Endometrial microvascular endothelial cells (primary cell): ENCODE measurements around the gene EGFR. TPM values are rescaled to one million over a fixed set of nuclear protein-coding genes. Genes with fewer than 3 reads are reported as not detected.

ENCODE experiments used
- in situ Hi-C: cut with HindIII; loops from 2 replicates; pipeline ENCODE4 v1.10.0; 2017; ENCODE audit warnings: low sequenced_read_pairs, low pct_unique_long_range_greater_than_20kb; ENCODE audit errors: inconsistent ontology term
- total RNA-seq: library from RNA; depleted of rRNA; stranded (reverse); fragments of >200 nt; gene quantifications from one replicate; pipeline ENCODE4 v1.2.3, GENCODE V29; 2015; ENCODE audit errors: inconsistent ontology term

EGFR gene
- total RNA-seq, 1 donor from 2014 or later: 4.8 TPM

- in situ Hi-C loops: loop anchor here (10.0 to 25.0 kb wide), 3 partner anchors 157 to 480 kb away; partner anchors contain the start of gene EGFR
Observed at GRCh38 chr7:55254596-55255495, 236.0 kb downstream of the EGFR start.

- in situ Hi-C loops: loop anchor here (10.0 to 25.0 kb wide), 3 partner anchors 157 to 481 kb away; partner anchors contain the start of gene EGFR
Observed at GRCh38 chr7:55255496-55256445, 237.0 kb downstream of the EGFR start.

- in situ Hi-C loops: loop anchor here (10.0 to 25.0 kb wide), 3 partner anchors 154 to 484 kb away; partner anchors contain the start of gene EGFR
Observed at GRCh38 chr7:55258631-55259030, 239.8 kb downstream of the EGFR start.

- in situ Hi-C loops: loop anchor here (25.0 kb wide), 2 partner anchors 152 to 248 kb away; partner anchors contain the start of gene EGFR
Observed at GRCh38 chr7:55260171-55260570, 241.4 kb downstream of the EGFR start.

- in situ Hi-C loops: loop anchor here (25.0 kb wide), 2 partner anchors 151 to 249 kb away; partner anchors contain the start of gene EGFR
Observed at GRCh38 chr7:55260676-55261385, 242.0 kb downstream of the EGFR start.
